ENCODE results near the gene ADCY5.

ADCY5 gene

GRCh38 chr3:123401836-123402530, 46.9 kb downstream of the ADCY5 start:
- TF ChIP-seq Cebpa-rat (IDR thresholded peaks at IDR 0.05): no peak
- Histone ChIP-seq H3K27me3 (no peaks in the 10 kb centered on the region), H3K36me3 (no peaks in the 10 kb centered on the region), H3K9me3 (replicated peaks in 1 of 11) (no peaks in the 10 kb centered on the region), H3K4me3 (no peak overlapping the region), H3K9ac (no peak overlapping the region), H3K4me2 (no peak overlapping the region), H3K27ac (no peak overlapping the region), H3K4me1 (peaks cover 0 to 16% (median under 1%) of the 10 kb centered on the region in 10 experiments; a peak in 7 of 20 replicates), H4K20me1 (0 out of 22 replicates have a peak, but pooled peaks cover 0 to 5% (median 0%) of the 10 kb centered on the region in 11 experiments)

- TF ChIP-seq Cebpa-rat (IDR thresholded peaks at IDR 0.05): no peak
- H3K9ac ChIP-seq: no peak overlapping the region
Measured at GRCh38 chr3:123400169-123400568, 48.7 kb downstream of the ADCY5 start.

DNA sequence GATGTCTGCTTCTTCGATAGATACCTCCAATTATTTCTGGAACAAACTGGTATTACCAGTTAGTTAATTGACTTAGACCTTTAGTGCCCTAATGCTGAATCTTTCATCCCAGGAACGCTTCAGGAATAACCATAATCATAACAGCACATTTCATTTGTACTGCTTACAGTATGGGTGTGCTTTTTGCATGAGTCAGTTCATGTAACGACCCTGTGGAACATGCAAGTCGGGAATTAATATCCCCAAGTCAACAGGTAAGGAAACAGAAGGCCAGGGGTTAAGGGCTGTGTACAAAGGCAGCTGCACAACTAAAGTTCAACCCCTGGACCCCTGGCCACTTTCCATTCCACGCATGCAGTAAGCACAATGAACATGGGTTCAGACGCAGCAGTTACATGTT, 49.2 kb downstream of the ADCY5 start:
- H4K20me1 ChIP-seq: 0 out of 22 replicates have a peak, but pooled peaks cover 0 to 5% (median 0%) of the 10 kb centered on the region in 11 experiments
- peaks cover 0 to 12% (median 6%) of the 10 kb centered on the region in 10 experiments; a peak in 11 of 20 replicates for H3K4me1 ChIP-seq
- no peaks in the 10 kb centered on the region for H3K27me3 ChIP-seq
- no peak overlapping the region for H3K27ac ChIP-seq
- no peak overlapping the region for H3K4me3 ChIP-seq
- no peak overlapping the region for H3K9ac ChIP-seq
- H3K4me2 ChIP-seq: no peak overlapping the region
- H3K9me3 ChIP-seq (replicated peaks in 1 of 11): no peaks in the 10 kb centered on the region
- no peaks in the 10 kb centered on the region for H3K36me3 ChIP-seq
- TF ChIP-seq Cebpa-rat (IDR thresholded peaks at IDR 0.05): no peak

More at GRCh38 chr3:123400169-123400568, 48.7 kb downstream of the ADCY5 start:
- H3K36me3 ChIP-seq: no peaks in the 10 kb centered on the region
- H3K9me3 ChIP-seq (replicated peaks in 1 of 11): no peaks in the 10 kb centered on the region
- no peak overlapping the region for H3K4me2 ChIP-seq
- H3K4me1 ChIP-seq: peaks cover 0 to 8% (median 4%) of the 10 kb centered on the region in 10 experiments; a peak in 7 of 20 replicates
- 0 out of 22 replicates have a peak, but pooled peaks cover 0 to 5% (median 0%) of the 10 kb centered on the region in 11 experiments for H4K20me1 ChIP-seq
- no peak overlapping the region for H3K4me3 ChIP-seq
- no peaks in the 10 kb centered on the region for H3K27me3 ChIP-seq
- H3K27ac ChIP-seq: no peak overlapping the region

DNA sequence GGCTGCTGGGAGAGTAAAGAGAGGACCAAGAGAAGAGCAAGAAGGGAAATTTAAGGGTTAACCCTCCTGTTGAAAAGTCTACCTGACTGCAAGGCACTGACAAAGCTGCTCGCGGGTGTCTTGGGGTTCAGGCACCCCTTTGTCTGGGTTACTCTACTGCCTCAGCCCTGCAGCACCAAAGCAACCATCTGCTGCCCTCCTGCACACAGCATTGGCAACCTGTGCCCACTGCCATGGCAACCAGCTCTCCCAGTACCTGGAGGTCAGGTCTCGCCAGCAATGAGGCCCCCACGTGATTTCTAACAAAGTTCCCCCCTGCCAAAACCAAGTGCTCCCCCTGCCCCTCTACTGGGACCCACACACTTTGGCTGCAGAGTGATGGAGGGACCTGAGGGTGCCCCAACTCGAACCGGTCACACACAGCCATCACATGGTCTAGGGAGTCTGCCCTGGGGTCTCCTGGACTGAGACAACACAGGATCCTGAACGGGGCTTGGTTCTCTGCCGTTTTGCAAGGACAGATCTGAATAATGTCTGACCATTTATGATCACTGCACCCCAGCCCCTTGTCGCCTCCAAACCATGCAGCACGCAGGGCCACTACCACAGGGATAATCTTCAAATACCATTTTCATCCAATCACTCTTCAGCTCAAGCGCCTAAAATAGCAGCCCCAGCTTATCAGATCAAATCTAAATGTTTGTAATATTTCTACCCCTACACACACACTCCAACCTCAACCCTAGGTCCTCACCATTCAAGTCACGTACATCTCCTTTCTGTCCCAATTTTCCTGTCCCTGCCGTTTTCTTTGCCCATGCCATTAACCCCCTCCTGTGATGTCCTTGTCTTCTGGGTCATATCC, 50.7 kb downstream of the ADCY5 start:
- peaks cover 0 to 18% (median 6%) of the 10 kb centered on the region in 10 experiments; a peak in 11 of 20 replicates for H3K4me1 ChIP-seq
- no peak overlapping the region for H3K9ac ChIP-seq
- no peaks in the 10 kb centered on the region for H3K27me3 ChIP-seq
- no peak overlapping the region for H3K4me2 ChIP-seq
- H4K20me1 ChIP-seq: 0 out of 22 replicates have a peak, but pooled peaks cover 0 to 5% (median 0%) of the 10 kb centered on the region in 11 experiments
- H3K27ac ChIP-seq: no peak overlapping the region
- H3K4me3 ChIP-seq: no peak overlapping the region
- TF ChIP-seq Cebpa-rat (IDR thresholded peaks at IDR 0.05): no peak
- H3K36me3 ChIP-seq: no peaks in the 10 kb centered on the region
- H3K9me3 ChIP-seq (replicated peaks in 1 of 11): no peaks in the 10 kb centered on the region

- H3K36me3 ChIP-seq: no peaks in the 10 kb centered on the region
- H4K20me1 ChIP-seq: 0 out of 22 replicates have a peak, but pooled peaks cover 0 to 5% (median 0%) of the 10 kb centered on the region in 11 experiments
- H3K4me2 ChIP-seq: peak overlapping the region in 4 of 11 experiments; percentile 13 to 34 (median 18); a peak in 4 of 22 replicates
- peaks cover 0 to 18% (median 6%) of the 10 kb centered on the region in 10 experiments; a peak in 11 of 20 replicates for H3K4me1 ChIP-seq
- no peaks in the 10 kb centered on the region for H3K9me3 ChIP-seq (replicated peaks in 1 of 11)
- H3K27me3 ChIP-seq: no peaks in the 10 kb centered on the region
- no peak for TF ChIP-seq Cebpa-rat (IDR thresholded peaks at IDR 0.05)
- no peak overlapping the region for H3K9ac ChIP-seq
- H3K27ac ChIP-seq: no peak overlapping the region
- H3K4me3 ChIP-seq: no peak overlapping the region
Measured at GRCh38 chr3:123397050-123397590, 51.8 kb downstream of the ADCY5 start.

GRCh38 chr3:123396171-123397049, 52.5 kb downstream of the ADCY5 start:
- H3K9ac ChIP-seq: no peak overlapping the region
- no peaks in the 10 kb centered on the region for H3K36me3 ChIP-seq
- no peak for TF ChIP-seq Cebpa-rat (IDR thresholded peaks at IDR 0.05)
- H3K4me2 ChIP-seq: peak overlapping the region in 4 of 11 experiments; percentile 13 to 34 (median 18); a peak in 4 of 22 replicates
- H3K4me1 ChIP-seq: peaks cover 0 to 18% (median 6%) of the 10 kb centered on the region in 10 experiments; a peak in 12 of 20 replicates
- H3K27ac ChIP-seq: no peak overlapping the region
- no peak overlapping the region for H3K4me3 ChIP-seq
- H3K9me3 ChIP-seq (replicated peaks in 1 of 11): no peaks in the 10 kb centered on the region
- H3K27me3 ChIP-seq: no peaks in the 10 kb centered on the region
- 0 out of 22 replicates have a peak, but pooled peaks cover 0 to 5% (median 0%) of the 10 kb centered on the region in 11 experiments for H4K20me1 ChIP-seq

- H3K4me3 ChIP-seq: no peak overlapping the region
- H3K27me3 ChIP-seq: no peaks in the 10 kb centered on the region
- H3K4me1 ChIP-seq: peaks cover 0 to 20% (median 13%) of the 10 kb centered on the region in 10 experiments; a peak in 13 of 20 replicates
- peak overlapping the region in 1 of 11 experiments; percentile 13; a peak in 1 of 22 replicates for H3K27ac ChIP-seq
- no peaks in the 10 kb centered on the region for H3K9me3 ChIP-seq (replicated peaks in 1 of 11)
- H3K9ac ChIP-seq: no peak overlapping the region
- no peaks in the 10 kb centered on the region for H3K36me3 ChIP-seq
- peak overlapping the region in 3 of 11 experiments; percentile 21 to 52 (median 39); a peak in 5 of 22 replicates for H3K4me2 ChIP-seq
- no peak for TF ChIP-seq Cebpa-rat (IDR thresholded peaks at IDR 0.05)
- 0 out of 22 replicates have a peak, but pooled peaks cover 0 to 5% (median 0%) of the 10 kb centered on the region in 11 experiments for H4K20me1 ChIP-seq
Measured at GRCh38 chr3:123395235-123395634, 53.7 kb downstream of the ADCY5 start.
